Stimulated activated CD4-positive, alpha-beta T cell treated with anti-CD3 and anti-CD28 coated beads, Interleukin-2, amount 100 ng/mL, for 24 hours (primary cell): ENCODE measurements around the gene PIK3AP1.

Experiments
- DNase-seq, 2 donors: peaks; one replicate each; pipeline ENCODE4 v3.0.0-alpha.2; 2020

Gene PIK3AP1

GRCh38 chr10:96641396-96642295 is 78.7 kb downstream of the PIK3AP1 start:
- no peak for DNase-seq

- DNase-seq, result no peak
Measured at GRCh38 chr10:96639899-96640298, 80.4 kb downstream of the PIK3AP1 start.

GRCh38 chr10:96638696-96639095 is 81.6 kb downstream of the PIK3AP1 start:
- no peak for DNase-seq

GRCh38 chr10:96638120-96638519 is 82.2 kb downstream of the PIK3AP1 start:
- DNase-seq, result no peak

GRCh38 chr10:96637709-96638108 is 82.6 kb downstream of the PIK3AP1 start:
- DNase-seq, result no peak

GRCh38 chr10:96636551-96636950 is 83.8 kb downstream of the PIK3AP1 start:
- no peak for DNase-seq

- no peak for DNase-seq
Measured at GRCh38 chr10:96632974-96633710, 87.2 kb downstream of the PIK3AP1 start.

- no peak for DNase-seq
Measured at GRCh38 chr10:96627292-96627691, 93.0 kb downstream of the PIK3AP1 start.

GRCh38 chr10:96626795-96627194 is 93.5 kb downstream of the PIK3AP1 start:
- DNase-seq, result no peak

- no peak for DNase-seq
Measured at GRCh38 chr10:96625173-96625572, 95.1 kb downstream of the PIK3AP1 start.

GRCh38 chr10:96622013-96622787 is 98.1 kb downstream of the PIK3AP1 start:
- DNase-seq, result no peak

- DNase-seq, result no peak
Measured at GRCh38 chr10:96619796-96620773, 100.2 kb downstream of the PIK3AP1 start.

- no peak for DNase-seq
Measured at GRCh38 chr10:96619120-96619519, 101.2 kb downstream of the PIK3AP1 start.

GRCh38 chr10:96618653-96619052 is 101.7 kb downstream of the PIK3AP1 start:
- DNase-seq, result no peak

- no peak for DNase-seq
Measured at GRCh38 chr10:96616961-96617360, 103.4 kb downstream of the PIK3AP1 start.

- no peak for DNase-seq
Measured at GRCh38 chr10:96614515-96614914, 105.8 kb downstream of the PIK3AP1 start.

GRCh38 chr10:96613576-96613975 is 106.7 kb downstream of the PIK3AP1 start:
- DNase-seq, result no peak

- DNase-seq, result no peak
Measured at GRCh38 chr10:96612055-96612830, 108.1 kb downstream of the PIK3AP1 start.

GRCh38 chr10:96610817-96611216 is 109.5 kb downstream of the PIK3AP1 start:
- no peak for DNase-seq

GRCh38 chr10:96609510-96609909 is 110.8 kb downstream of the PIK3AP1 start:
- no peak for DNase-seq

- DNase-seq, result no peak
Measured at GRCh38 chr10:96608805-96609204, 111.5 kb downstream of the PIK3AP1 start.
